Heart right ventricle (tissue), 16 donors: ENCODE measurements around the gene AMN. TPM values are rescaled to one million over a fixed set of nuclear protein-coding genes. Genes with fewer than 3 reads are reported as not detected.

Source experiments
- ATAC-seq, 8 donors: fragments of 200-7000 bp; cut with Tn5 transposase; one replicate each; pipeline ENCODE4 v1.9.1; 2020; ENCODE audit warnings: mild to moderate bottlenecking in 8 of 8, moderate library complexity in 8 of 8, moderate number of reproducible peaks in 1 of 8
- DNase-seq, 2 donors: peaks; one replicate each; pipeline ENCODE4 v3.0.0-alpha.2; 2020
- H3K27ac ChIP-seq, 10 donors: fragments of 200-600 bp; sonication (generic) in 2 of 10; one replicate each; pipeline versions ENCODE4 v1.5.0 to v1.8.0; 2020 to 2022; ENCODE audit warnings: mild to moderate bottlenecking in 3 of 10
- H3K27me3 ChIP-seq, 7 donors: fragments of 200-600 bp; one replicate each; pipeline ENCODE4 v1.8.0; 2021 to 2022; ENCODE audit warnings: mild to moderate bottlenecking in 2 of 7
- H3K36me3 ChIP-seq, 9 donors: fragments of 200-600 bp; sonication (generic) in 1 of 9; one replicate each; pipeline versions ENCODE4 v1.5.0 to v1.8.0; 2020 to 2022; ENCODE audit warnings: mild to moderate bottlenecking in 2 of 9
- H3K4me1 ChIP-seq, 9 donors: fragments of 200-600 bp; sonication (generic) in 1 of 9; one replicate each; pipeline versions ENCODE4 v1.5.0 to v1.8.0; 2020 to 2022; ENCODE audit warnings: mild to moderate bottlenecking in 4 of 9
- H3K4me3 ChIP-seq, 10 donors: fragments of 200-600 bp; sonication (generic) in 2 of 10; one replicate each; pipeline versions ENCODE4 v1.5.0 to v1.8.0; 2020 to 2022; ENCODE audit warnings: mild to moderate bottlenecking in 7 of 10, moderate library complexity in 2 of 10
- H3K9me3 ChIP-seq, 11 donors: fragments of 200-600 bp in 10 of 11; sonication (generic) in 2 of 11; one replicate each; pipeline versions ENCODE4 v1.5.0 to v1.8.0; 2013 to 2022; ENCODE audit warnings: mild to moderate bottlenecking in 2 of 11, control low read depth in 1 of 11, moderate library complexity in 1 of 11
- CTCF ChIP-seq, 9 donors: fragments of 200-600 bp; sonication (generic) in 2 of 9; IDR thresholded peaks; one replicate each; pipeline versions ENCODE4 v1.5.0 to v1.8.0; 2021 to 2022; ENCODE audit warnings: antibody characterized with exemption in 9 of 9, mild to moderate bottlenecking in 5 of 9, moderate library complexity in 1 of 9
- WGBS, 2 donors: extraction: QIAGEN DNeasy Blood & Tissue Kit; methylation state at CpG; one replicate each; pipeline ENCODE4 v1.1.7; 2013; ENCODE audit warnings: inconsistent platforms in 1 of 2; 5-methylcytosine and 5-hydroxymethylcytosine counted together
- intact Hi-C, 10 donors: fragments of 100-400 bp; cut with DNase I; formaldehyde crosslinking; loops; one replicate each; pipeline versions ENCODE4 v1.11.1 to v1.14.2; 2022
- polyA plus RNA-seq, 2 donors: library from polyadenylated mRNA; stranded (reverse); fragments of 200-250 nt; gene quantifications; one replicate each; pipeline ENCODE4 v1.2.3, GENCODE V29; 2013
- total RNA-seq, 10 donors: library from RNA; stranded (reverse); fragmentation: NEBNext Ultra II Directional in 3 of 10; extraction: Animal tissue kit (Norgen Biotek cat#: 25700) in 3 of 10; gene quantifications; one replicate each; pipeline versions ENCODE4 v1.2.1 to v1.2.4, GENCODE V29; 2021 to 2023
- donor health status: Arrhythmogenic right ventricular cardiomyopathy.
- donor health status: ischemic (EF 13 %, LVEDD 7.1; RV severe dilation, severe dysfunction).
- donor health status: healthy with polysubstance abuse.
- donor health status: DM: no; HTN: yes; CAD: no.
- donor health status: DM: no; HTN: no; CAD: no.
- donor health status: ischemic (EF 25% LVEDD 6.9; RV normal size, moderate dysfunction).
- donor health status: ischemic (EF 25% LVEDD 5.7; RV mildly dilated, moderate dysfunction).
- donor health status: healthy.
- donor health status: DM: yes; HTN: yes; CAD: no.
- donor health status: Ischemic cardiomyopathy.
- donor health status: ischemic (EF 35%, LVEDD 5.7; RV mildly dilated, moderate dysfunction).
- donor health status: nonischemic (EF 11% LVEDD 7.7; RV severe dilation, severe dysfunction).
- donor health status: DM: yes; HTN: yes; CAD: no.
- donor health status: PGD.
- donor health status: ischemic (EF 29% LVEDD 5.4; RV normal size, mild dysfunction).
- donor health status: nonischemic (EF 23%, LVEDD 6.1; RV moderate dilation, normal function).

The AMN gene
- total and polyA plus RNA-seq, 12 donors = 0.15 to 0.40 (median 0.17) TPM; not detected in 9

DNA sequence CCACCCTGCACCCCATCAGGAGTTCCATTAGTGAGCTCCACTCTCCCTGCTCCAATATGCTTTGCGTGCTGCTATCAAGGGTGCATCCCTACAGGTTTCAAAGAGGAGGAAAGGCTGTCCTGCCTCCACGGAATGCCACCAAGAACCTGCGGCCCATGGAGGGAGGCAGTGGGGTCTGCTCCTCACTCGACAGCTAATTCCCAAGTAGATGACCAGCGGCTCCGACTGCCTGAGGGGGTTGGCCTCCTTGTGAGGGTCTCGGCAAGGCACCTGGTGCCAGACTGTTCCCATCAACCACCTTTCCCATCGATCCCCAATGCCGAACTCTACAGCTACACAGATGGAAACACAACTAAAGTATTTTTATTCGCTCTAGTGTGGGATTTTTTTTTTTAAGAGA, 36.0 kb downstream of the AMN start:
- H3K9me3 ChIP-seq = no peaks in the 10 kb centered on the region
- no peaks in the 10 kb centered on the region for H3K4me1 ChIP-seq
- no peak for ATAC-seq
- H3K27me3 ChIP-seq = no peaks in the 10 kb centered on the region
- TF ChIP-seq CTCF (IDR thresholded peaks at IDR 0.05) = no peak
- intact Hi-C loops = no loop called here
- no peak overlapping the region for H3K27ac ChIP-seq
- H3K36me3 ChIP-seq = peaks cover 0 to 100% (median 78%) of the 10 kb centered on the region in 9 donors
- no peak for DNase-seq
- no peak overlapping the region for H3K4me3 ChIP-seq
- WGBS, 2 donors = 94 to 96% methylated on average over 10 of the region's 10 CpGs

DNA sequence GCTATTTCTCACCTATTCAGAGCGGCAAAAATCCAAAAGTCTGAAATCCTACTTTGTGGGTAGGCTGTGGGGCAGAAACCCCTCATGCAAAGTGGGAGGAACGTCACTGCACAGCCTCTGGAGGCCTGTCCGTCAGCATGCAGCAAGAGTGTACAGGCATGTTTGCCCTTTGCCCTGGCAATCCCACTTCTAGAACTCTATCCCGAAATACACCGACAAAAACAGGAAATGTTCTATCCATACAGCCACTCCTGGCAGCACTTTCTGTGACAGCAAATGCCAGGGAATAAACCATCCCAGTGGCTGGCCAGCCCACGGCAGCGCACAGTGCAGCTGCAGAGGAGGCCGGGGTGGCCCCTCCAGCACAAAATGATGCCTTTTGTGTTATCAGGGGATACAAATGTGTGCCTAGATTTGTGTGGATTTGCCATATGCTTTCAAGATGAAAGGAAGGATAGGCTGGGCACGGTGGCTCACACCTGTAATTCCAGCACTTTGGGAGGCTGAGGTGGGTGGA, 39.7 kb downstream of the AMN start:
- WGBS, 2 donors = 84 to 86% methylated on average over 9 of the region's 9 CpGs
- Histone ChIP-seq H3K27ac (no peak overlapping the region), H3K4me1 (no peaks in the 10 kb centered on the region), H3K9me3 (no peaks in the 10 kb centered on the region), H3K4me3 (no peak overlapping the region), H3K27me3 (no peaks in the 10 kb centered on the region), H3K36me3 (peaks cover 10 to 100% (median 84%) of the 10 kb centered on the region in 9 donors)
- no peak for TF ChIP-seq CTCF (IDR thresholded peaks at IDR 0.05)
- no peak for DNase-seq
- intact Hi-C loops = no loop called here
- ATAC-seq = no peak

GRCh38 chr14:102964152-102964730, 41.8 kb downstream of the AMN start:
- DNase-seq (no peak), ATAC-seq (no peak)
- Histone ChIP-seq H3K27ac (no peak overlapping the region), H3K36me3 (peaks cover 13 to 100% (median 84%) of the 10 kb centered on the region in 9 donors), H3K9me3 (no peaks in the 10 kb centered on the region), H3K4me3 (no peak overlapping the region), H3K4me1 (no peaks in the 10 kb centered on the region), H3K27me3 (no peaks in the 10 kb centered on the region)
- TF ChIP-seq CTCF (IDR thresholded peaks at IDR 0.05) = no peak
- intact Hi-C loops = no loop called here
- 96 to 97% methylated on average over 39 of the region's 39 CpGs for WGBS, 2 donors

GRCh38 chr14:102965282-102965681, 42.8 kb downstream of the AMN start:
- Histone ChIP-seq H3K27me3 (no peaks in the 10 kb centered on the region), H3K9me3 (no peaks in the 10 kb centered on the region), H3K27ac (no peak overlapping the region), H3K36me3 (peaks cover 13 to 100% (median 87%) of the 10 kb centered on the region in 9 donors), H3K4me3 (no peak overlapping the region), H3K4me1 (no peaks in the 10 kb centered on the region)
- intact Hi-C loops = no loop called here
- 87 to 94% methylated on average over 3 of the region's 3 CpGs for WGBS, 2 donors
- ATAC-seq = no peak
- no peak for TF ChIP-seq CTCF (IDR thresholded peaks at IDR 0.05)
- no peak for DNase-seq
